Measurements from ENCODE around the gene PML.

DNA sequence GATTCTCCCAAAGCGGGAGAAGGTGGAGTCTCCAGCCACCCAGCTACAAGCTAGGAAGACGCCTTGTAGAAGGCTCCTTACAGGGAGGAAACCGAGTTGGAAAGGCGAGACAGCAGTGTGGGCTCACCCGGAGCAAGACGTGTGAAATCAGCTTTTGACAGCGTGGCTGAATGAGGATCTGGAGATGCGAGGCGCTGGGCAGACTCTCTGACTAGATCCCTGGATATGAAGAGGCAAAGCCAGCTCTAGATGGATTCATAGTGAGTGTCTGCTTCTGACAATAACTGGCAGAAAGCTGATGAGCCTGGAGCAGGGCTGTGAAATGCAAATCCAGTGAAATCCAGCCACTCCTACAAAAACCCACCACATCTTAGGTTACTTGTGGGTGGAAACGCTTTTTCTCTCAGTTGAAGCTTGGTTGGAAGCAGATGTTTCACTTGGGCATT, 46.8 kb downstream of the PML start:
- TF ChIP-seq, protein P1, sequence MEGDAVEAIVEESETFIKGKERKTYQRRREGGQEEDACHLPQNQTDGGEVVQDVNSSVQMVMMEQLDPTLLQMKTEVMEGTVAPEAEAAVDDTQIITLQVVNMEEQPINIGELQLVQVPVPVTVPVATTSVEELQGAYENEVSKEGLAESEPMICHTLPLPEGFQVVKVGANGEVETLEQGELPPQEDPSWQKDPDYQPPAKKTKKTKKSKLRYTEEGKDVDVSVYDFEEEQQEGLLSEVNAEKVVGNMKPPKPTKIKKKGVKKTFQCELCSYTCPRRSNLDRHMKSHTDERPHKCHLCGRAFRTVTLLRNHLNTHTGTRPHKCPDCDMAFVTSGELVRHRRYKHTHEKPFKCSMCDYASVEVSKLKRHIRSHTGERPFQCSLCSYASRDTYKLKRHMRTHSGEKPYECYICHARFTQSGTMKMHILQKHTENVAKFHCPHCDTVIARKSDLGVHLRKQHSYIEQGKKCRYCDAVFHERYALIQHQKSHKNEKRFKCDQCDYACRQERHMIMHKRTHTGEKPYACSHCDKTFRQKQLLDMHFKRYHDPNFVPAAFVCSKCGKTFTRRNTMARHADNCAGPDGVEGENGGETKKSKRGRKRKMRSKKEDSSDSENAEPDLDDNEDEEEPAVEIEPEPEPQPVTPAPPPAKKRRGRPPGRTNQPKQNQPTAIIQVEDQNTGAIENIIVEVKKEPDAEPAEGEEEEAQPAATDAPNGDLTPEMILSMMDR (IDR thresholded peaks at IDR 0.05): no peak
- no peak for TF ChIP-seq JUN (CRISPR knock-in tag; IDR thresholded peaks at IDR 0.05)
- TF ChIP-seq, protein P2, sequence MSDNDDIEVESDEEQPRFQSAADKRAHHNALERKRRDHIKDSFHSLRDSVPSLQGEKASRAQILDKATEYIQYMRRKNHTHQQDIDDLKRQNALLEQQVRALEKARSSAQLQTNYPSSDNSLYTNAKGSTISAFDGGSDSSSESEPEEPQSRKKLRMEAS (CRISPR knock-in tag; IDR thresholded peaks at IDR 0.05): no peak
- no peak for TF ChIP-seq ATF1 (CRISPR knock-in tag; IDR thresholded peaks at IDR 0.05)
- TF ChIP-seq, protein P3, sequence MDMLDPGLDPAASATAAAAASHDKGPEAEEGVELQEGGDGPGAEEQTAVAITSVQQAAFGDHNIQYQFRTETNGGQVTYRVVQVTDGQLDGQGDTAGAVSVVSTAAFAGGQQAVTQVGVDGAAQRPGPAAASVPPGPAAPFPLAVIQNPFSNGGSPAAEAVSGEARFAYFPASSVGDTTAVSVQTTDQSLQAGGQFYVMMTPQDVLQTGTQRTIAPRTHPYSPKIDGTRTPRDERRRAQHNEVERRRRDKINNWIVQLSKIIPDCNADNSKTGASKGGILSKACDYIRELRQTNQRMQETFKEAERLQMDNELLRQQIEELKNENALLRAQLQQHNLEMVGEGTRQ (CRISPR knock-in tag; IDR thresholded peaks at IDR 0.05): no peak
- no peak for TF ChIP-seq TCF7 (CRISPR knock-in tag; IDR thresholded peaks at IDR 0.05; ENCODE audit: low read depth)
- TF ChIP-seq RELA (CRISPR knock-in tag; IDR thresholded peaks at IDR 0.05; ENCODE audit: borderline replicate concordance): no peak
- TF ChIP-seq FOXJ3 (CRISPR knock-in tag; IDR thresholded peaks at IDR 0.05; ENCODE audit: borderline replicate concordance): no peak
- TF ChIP-seq, protein P4, sequence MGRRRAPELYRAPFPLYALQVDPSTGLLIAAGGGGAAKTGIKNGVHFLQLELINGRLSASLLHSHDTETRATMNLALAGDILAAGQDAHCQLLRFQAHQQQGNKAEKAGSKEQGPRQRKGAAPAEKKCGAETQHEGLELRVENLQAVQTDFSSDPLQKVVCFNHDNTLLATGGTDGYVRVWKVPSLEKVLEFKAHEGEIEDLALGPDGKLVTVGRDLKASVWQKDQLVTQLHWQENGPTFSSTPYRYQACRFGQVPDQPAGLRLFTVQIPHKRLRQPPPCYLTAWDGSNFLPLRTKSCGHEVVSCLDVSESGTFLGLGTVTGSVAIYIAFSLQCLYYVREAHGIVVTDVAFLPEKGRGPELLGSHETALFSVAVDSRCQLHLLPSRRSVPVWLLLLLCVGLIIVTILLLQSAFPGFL (CRISPR knock-in tag; IDR thresholded peaks at IDR 0.05; ENCODE audit: borderline replicate concordance): no peak
- no peak for TF ChIP-seq ZNF121 (CRISPR knock-in tag; IDR thresholded peaks at IDR 0.05)
- TF ChIP-seq KAT7 (CRISPR knock-in tag; IDR thresholded peaks at IDR 0.05; ENCODE audit: borderline replicate concordance): no peak
- TF ChIP-seq, protein P5, sequence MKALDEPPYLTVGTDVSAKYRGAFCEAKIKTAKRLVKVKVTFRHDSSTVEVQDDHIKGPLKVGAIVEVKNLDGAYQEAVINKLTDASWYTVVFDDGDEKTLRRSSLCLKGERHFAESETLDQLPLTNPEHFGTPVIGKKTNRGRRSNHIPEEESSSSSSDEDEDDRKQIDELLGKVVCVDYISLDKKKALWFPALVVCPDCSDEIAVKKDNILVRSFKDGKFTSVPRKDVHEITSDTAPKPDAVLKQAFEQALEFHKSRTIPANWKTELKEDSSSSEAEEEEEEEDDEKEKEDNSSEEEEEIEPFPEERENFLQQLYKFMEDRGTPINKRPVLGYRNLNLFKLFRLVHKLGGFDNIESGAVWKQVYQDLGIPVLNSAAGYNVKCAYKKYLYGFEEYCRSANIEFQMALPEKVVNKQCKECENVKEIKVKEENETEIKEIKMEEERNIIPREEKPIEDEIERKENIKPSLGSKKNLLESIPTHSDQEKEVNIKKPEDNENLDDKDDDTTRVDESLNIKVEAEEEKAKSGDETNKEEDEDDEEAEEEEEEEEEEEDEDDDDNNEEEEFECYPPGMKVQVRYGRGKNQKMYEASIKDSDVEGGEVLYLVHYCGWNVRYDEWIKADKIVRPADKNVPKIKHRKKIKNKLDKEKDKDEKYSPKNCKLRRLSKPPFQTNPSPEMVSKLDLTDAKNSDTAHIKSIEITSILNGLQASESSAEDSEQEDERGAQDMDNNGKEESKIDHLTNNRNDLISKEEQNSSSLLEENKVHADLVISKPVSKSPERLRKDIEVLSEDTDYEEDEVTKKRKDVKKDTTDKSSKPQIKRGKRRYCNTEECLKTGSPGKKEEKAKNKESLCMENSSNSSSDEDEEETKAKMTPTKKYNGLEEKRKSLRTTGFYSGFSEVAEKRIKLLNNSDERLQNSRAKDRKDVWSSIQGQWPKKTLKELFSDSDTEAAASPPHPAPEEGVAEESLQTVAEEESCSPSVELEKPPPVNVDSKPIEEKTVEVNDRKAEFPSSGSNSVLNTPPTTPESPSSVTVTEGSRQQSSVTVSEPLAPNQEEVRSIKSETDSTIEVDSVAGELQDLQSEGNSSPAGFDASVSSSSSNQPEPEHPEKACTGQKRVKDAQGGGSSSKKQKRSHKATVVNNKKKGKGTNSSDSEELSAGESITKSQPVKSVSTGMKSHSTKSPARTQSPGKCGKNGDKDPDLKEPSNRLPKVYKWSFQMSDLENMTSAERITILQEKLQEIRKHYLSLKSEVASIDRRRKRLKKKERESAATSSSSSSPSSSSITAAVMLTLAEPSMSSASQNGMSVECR (CRISPR knock-in tag; IDR thresholded peaks at IDR 0.05; ENCODE audit: borderline replicate concordance): no peak
- TF ChIP-seq, protein P6, sequence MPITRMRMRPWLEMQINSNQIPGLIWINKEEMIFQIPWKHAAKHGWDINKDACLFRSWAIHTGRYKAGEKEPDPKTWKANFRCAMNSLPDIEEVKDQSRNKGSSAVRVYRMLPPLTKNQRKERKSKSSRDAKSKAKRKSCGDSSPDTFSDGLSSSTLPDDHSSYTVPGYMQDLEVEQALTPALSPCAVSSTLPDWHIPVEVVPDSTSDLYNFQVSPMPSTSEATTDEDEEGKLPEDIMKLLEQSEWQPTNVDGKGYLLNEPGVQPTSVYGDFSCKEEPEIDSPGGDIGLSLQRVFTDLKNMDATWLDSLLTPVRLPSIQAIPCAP (CRISPR knock-in tag; IDR thresholded peaks at IDR 0.05): no peak
